ENCODE data around the gene NPW. TPM values are rescaled to one million over a fixed set of nuclear protein-coding genes. Genes with fewer than 3 reads are reported as not detected.

NPW gene
- total and polyA plus RNA-seq, 9 of the 15 experiments (the other 6 are each of a cell fraction or from before 2014, with no cell fraction given): 0.14 to 4.0 (median 2.6) TPM; not detected in 4

GRCh38 chr16:2039274-2040031 is 19.9 kb downstream of the NPW start (continued):
- TF ChIP-seq ZNF239 (CRISPR knock-in tag; IDR thresholded peaks at IDR 0.05) (no peak), JUNB (CRISPR knock-in tag; conservative IDR thresholded peaks at IDR 0.05) (no peak), CHCHD3 (CRISPR knock-in tag; IDR thresholded peaks at IDR 0.05) (no peak), ZNF766 (CRISPR knock-in tag; conservative IDR thresholded peaks at IDR 0.05) (no peak), GABPB2 (CRISPR knock-in tag; conservative IDR thresholded peaks at IDR 0.05) (no peak), CREBBP (IDR thresholded peaks at IDR 0.05; ENCODE audit: low read depth, low read length) (no peak), FOXP1 (CRISPR knock-in tag; IDR thresholded peaks at IDR 0.05) (no peak), REST (IDR thresholded peaks at IDR 0.05; ENCODE audit: borderline replicate concordance) (no peak), REST (CRISPR knock-in tag; IDR thresholded peaks at IDR 0.05; ENCODE audit: low read depth) (no peak)

All from K562 (cell line).